Medulla oblongata (tissue), 1 donor: ENCODE measurements around the gene AARS1.
"Not testable (repeated sequence)": the region's sequence is repeated elsewhere in the genome, so short reads cannot be mapped to it uniquely, and the experiment has no call there.

Source experiments
- DNase-seq: peaks from one replicate; pipeline ENCODE4 v3.0.0-alpha.2; 2015; ENCODE audit errors: extremely low spot score

Gene AARS1

GRCh38 chr16:70271696-70272095 is 17.6 kb downstream of the AARS1 start:
- DNase-seq = no peak

- DNase-seq = no peak
Observed at GRCh38 chr16:70270176-70270575, 19.1 kb downstream of the AARS1 start.

DNA sequence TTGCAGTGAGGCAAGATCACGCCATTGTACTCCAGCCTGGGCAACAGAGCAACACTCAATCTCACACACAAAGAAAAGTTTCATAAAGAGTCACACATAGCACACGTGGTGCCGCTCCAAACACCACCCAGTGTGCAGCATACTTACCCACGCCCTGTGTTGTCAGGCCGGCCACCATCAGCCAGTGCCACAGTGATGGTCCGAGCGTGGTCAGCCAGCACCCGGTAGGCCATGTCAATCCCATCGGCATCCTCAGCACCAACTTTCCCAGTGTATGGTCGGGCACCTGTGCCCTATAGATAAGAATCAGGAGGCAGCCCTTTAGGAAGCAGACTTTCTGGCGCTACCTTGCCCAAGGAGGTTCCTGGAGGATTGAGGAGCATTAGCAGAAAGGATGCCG is 19.8 kb downstream of the AARS1 start:
- DNase-seq = no peak

- DNase-seq = not testable (repeated sequence)
Observed at GRCh38 chr16:70267922-70268321, 21.4 kb downstream of the AARS1 start.

DNA sequence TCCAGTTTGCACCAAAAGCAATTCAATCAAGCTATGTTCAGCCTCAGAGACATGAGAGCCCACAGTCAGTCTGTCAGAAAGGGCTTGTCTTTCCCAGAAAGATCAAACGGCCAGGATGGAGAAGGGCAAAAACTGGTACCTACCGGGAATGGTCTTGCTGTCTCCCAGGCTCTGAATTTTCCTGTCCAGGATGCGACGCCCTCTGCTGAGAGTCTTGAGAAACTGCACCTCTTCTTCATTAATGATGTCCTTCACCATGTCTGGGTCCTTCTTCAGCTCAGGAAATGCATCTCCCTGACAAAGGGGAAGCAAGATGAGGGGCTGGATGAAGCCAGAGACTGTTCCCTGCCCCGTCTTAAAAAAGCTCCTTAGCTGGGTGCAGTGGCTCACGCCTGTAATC is 21.8 kb downstream of the AARS1 start:
- peak; percentile 36 for DNase-seq

DNA sequence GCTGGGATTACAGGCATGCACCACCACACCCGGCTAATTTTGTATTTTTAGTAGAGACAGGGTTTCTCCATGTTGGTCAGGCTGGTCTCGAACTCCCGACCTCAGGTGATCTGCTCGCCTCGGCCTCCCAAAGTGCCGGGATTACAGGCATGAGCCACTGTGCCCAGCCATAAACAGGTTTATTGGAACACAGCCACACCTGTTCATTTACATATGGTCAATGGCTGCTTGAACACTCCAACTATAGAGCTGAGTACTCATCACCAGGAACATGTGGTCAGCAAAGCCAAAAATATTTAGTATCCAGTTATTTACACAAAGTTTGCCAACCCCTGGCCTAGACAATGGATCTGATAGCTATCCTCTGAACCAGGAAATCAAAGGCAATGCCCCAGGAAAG is 29.4 kb downstream of the AARS1 start:
- not testable (repeated sequence) for DNase-seq

GRCh38 chr16:70258946-70259345 is 30.4 kb downstream of the AARS1 start:
- no peak for DNase-seq

GRCh38 chr16:70258065-70258464 is 31.2 kb downstream of the AARS1 start:
- DNase-seq = no peak

- no peak for DNase-seq
Observed at GRCh38 chr16:70257391-70257790, 31.9 kb downstream of the AARS1 start.

- no peak for DNase-seq
Observed at GRCh38 chr16:70255574-70255973, 33.7 kb downstream of the AARS1 start.

- no peak for DNase-seq
Observed at GRCh38 chr16:70254965-70255286, 34.4 kb downstream of the AARS1 start.

DNA sequence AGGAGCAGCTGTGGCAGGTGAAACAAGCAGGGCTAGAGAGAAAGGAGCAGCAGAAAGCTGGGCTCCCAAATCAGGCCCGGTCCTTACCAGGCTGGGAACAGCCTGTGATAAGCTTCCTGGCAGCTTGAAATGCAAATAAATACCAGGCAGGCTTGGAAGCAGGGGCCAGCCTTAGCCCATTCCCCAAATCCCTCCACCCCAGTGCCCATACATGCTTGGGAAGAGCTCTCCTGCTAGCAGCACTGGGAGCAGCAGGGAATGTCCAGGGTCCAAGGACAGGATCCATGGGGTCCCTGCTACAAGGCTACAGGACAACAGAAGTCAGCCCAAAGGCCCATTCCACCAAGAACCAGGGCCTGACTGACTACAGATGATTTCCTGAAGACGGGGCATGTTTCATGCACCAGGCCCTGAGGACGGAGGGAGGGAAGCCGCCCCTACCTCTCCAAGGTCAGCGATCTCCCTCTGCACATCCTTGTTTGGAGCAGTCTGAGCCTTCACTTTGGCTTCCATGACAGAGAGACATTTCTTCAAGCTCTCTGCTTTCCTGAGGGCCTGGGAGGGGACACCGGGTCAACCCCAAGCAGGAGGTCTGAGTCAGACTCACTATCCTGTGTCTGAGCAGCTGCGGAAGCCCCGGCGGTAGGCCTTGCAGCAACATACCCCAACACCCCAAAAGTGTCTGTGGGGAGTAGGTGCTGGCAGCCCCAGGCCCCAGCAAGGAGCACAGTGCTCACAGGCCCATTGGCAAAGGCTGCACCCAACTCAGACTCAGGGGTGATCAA is 34.9 kb downstream of the AARS1 start:
- DNase-seq = no peak

GRCh38 chr16:70253291-70254106 is 35.8 kb downstream of the AARS1 start:
- DNase-seq = no peak

DNA sequence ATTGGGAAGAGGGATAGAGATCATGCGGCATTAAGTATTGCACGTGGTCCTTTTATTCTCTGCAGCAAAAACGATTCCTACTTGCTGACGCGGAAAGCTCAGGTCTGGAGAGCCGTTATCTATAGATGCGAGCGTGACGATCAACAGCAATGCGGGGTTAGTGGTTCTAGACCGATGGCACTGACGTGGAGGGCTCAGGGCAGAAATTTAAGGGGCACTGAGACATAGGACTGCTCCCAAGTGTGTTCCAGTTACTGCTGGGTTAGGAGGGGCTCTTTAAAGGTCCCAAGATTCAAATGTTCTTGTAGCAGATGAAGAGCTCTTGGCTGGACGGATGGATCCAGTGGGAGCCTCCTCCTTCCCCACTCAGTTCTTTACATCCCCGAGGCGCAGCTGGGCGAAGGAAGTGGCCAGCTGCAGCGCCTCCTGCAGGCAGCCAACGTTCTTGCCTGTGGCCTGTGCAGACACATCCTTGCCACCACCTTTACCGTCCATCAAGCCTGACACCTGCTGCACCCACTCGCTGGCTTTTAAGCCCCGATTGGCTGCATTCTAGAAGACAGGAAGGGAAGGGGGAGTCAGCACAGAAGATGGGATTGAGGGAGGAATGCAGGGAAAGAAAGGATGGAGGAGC is 36.8 kb downstream of the AARS1 start:
- no peak for DNase-seq

DNA sequence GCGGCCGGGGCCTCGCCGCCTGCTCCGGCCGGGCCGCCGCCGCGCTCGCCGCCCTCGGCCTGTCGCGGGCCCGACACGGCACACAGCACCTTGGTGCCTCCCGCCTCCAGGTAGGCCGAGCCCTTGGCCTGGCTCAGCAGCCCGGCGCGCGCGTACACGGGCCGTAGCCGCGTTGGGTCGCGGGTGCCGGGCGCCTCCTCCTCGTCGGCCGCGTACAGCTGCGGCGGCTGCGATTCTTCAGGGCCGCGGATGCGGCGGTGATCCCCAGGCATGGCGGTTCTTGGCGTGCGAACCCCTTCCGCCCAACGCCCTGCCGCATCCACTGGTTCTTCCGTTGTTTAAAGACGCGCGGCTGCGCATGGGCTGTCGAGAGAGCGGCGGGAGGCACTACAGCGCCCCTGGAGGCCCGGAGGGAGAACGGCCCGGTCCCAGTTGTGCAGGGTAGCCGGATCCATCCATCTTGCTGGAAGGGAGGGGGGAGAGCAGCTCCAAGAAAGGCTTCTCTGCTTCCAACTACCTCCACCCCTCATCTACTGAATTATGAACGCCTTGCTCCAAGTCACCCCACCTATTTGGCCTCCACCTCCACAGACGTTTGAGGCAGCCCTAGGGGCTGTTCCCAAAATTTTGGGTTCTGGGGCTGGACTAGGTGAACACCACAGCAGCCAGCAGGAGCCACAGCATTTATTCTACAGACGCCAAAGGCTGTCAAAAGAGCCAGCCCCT is 37.5 kb downstream of the AARS1 start, which contains the start of gene EXOSC6:
TSS of gene EXOSC6 (minus strand) at position 312 of the 726 bp plus-strand sequence. CDS start at position 272, 40 bp downstream.
- DNase-seq = peak; percentile 91

GRCh38 chr16:70250748-70251628 is 38.3 kb downstream of the AARS1 start:
- DNase-seq = no peak

DNA sequence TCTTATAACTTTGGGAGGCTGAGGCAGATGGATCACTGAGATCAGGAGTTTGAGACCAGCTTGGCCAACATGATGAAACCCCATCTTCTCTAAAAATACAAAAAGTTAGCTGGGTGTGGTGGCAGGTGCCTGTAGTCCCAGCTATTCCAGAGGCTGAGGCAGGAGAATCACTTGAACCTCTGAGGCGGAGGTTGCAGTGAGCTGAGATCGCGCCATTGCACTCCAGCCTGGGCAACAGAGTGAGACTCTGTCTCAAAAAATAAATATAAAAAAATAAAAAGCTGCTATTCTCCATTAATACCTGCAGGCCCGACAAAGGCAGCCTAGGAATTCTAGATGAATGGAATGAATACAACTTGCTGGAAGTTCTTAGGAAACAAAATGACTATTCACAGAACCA is 39.6 kb downstream of the AARS1 start:
- not testable (repeated sequence) for DNase-seq

GRCh38 chr16:70238773-70239172 is 50.5 kb downstream of the AARS1 start:
- not testable (repeated sequence) for DNase-seq

DNA sequence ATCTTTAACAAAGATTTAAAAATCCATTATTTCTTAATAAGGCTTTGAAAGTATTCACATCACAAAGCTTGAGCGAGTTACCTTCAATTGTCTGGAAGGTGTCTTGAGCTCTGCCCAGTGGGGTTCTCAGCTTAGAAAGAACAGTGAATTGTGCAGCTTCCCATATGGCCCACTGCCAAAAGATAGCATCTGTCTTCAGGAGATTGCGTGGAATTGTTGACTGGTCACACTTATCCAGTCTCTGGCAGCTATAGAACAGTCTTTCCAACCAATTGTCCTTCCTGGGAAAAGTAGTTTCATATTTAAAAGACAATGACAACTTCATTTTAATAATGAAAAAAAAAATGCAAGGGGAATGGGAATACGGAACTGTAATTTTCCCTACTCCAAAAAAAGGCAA is 57.5 kb downstream of the AARS1 start:
- DNase-seq = not testable (repeated sequence)

GRCh38 chr16:70226024-70226423 is 63.3 kb downstream of the AARS1 start:
- not testable (repeated sequence) for DNase-seq

GRCh38 chr16:70225430-70225829 is 63.9 kb downstream of the AARS1 start:
- not testable (repeated sequence) for DNase-seq
